ENCODE results near the gene BRSK2.

The BRSK2 gene

GRCh38 chr11:1435820-1436467, 46.2 kb downstream of the BRSK2 start:
- TF ChIP-seq ZIC2 (tag by site-specific recombination; IDR thresholded peaks at IDR 0.05) (peak; percentile 77), ZNF600 (tag by site-specific recombination; IDR thresholded peaks at IDR 0.05) (peak; percentile 71), ZNF449 (tag by site-specific recombination; IDR thresholded peaks at IDR 0.05) (no peak), ZNF610 (tag by site-specific recombination; IDR thresholded peaks at IDR 0.05; ENCODE audit: borderline replicate concordance) (no peak), ZBTB49 (tag by site-specific recombination; IDR thresholded peaks at IDR 0.05; ENCODE audit: low read depth) (no peak), ZBTB10 (tag by site-specific recombination; IDR thresholded peaks at IDR 0.05) (peak; percentile 51; the same call in 1 of the 2 replicates), SP2 (tag by site-specific recombination; IDR thresholded peaks at IDR 0.05) (peak; percentile 18; the same call in 1 of the 2 replicates), REST (tag by site-specific recombination; IDR thresholded peaks at IDR 0.05) (peak; percentile 78)
- CTCF ChIA-PET = no interaction called here
- H3K27ac ChIP-seq (ENCODE audit: extremely low read depth, low read depth, low read length) = no peak overlapping the region
- peaks cover 0 to 11% of the 10 kb centered on the region in 2 experiments; a peak in 1 of 3 replicates for H3K36me3 ChIP-seq (ENCODE audit: control insufficient read depth in 2 of 2, insufficient read depth in 1 of 2, low read length in 2 of 2)
- no peaks in the 10 kb centered on the region for H3K9me3 ChIP-seq (ENCODE audit: control insufficient read depth, insufficient read depth, low read depth, low read length)
- H3K4me1 ChIP-seq (ENCODE audit: control insufficient read depth, insufficient read depth, low read length) = no peaks in the 10 kb centered on the region
- POLR2A ChIA-PET = no interaction called here
- no peak overlapping the region for H3K4me3 ChIP-seq (ENCODE audit: low read depth, low read length)

- POLR2A ChIA-PET = no interaction called here
- Histone ChIP-seq H3K36me3 (ENCODE audit: control insufficient read depth in 2 of 2, insufficient read depth in 1 of 2, low read length in 2 of 2) (peaks cover 0 to 11% of the 10 kb centered on the region in 2 experiments; a peak in 1 of 3 replicates), H3K9me3 (ENCODE audit: control insufficient read depth, insufficient read depth, low read depth, low read length) (no peaks in the 10 kb centered on the region), H3K4me3 (ENCODE audit: low read depth, low read length) (no peak overlapping the region), H3K4me1 (ENCODE audit: control insufficient read depth, insufficient read depth, low read length) (no peaks in the 10 kb centered on the region), H3K27ac (ENCODE audit: extremely low read depth, low read depth, low read length) (no peak overlapping the region)
- CTCF ChIA-PET = no interaction called here
- TF ChIP-seq SP3 (tag by site-specific recombination; IDR thresholded peaks at IDR 0.05) (no peak), ZIC2 (tag by site-specific recombination; IDR thresholded peaks at IDR 0.05) (peak; percentile 59; the same call in 1 of the 2 replicates), ZNF449 (tag by site-specific recombination; IDR thresholded peaks at IDR 0.05) (no peak)
These were observed 46.8 kb downstream of the BRSK2 start for GRCh38 chr11:1436468-1437039.

Data from HEK293 (cell line).